Heart left ventricle (tissue), 16 donors: ENCODE results near the gene ABCC4. TPM values are rescaled to one million over a fixed set of nuclear protein-coding genes. Genes with fewer than 3 reads are reported as not detected.

Source experiments
- ATAC-seq, 4 donors: fragments of 200-7000 bp; cut with Tn5 transposase; one replicate each; pipeline ENCODE4 v1.9.1; 2020 to 2022; ENCODE audit warnings: moderate library complexity in 4 of 4, mild to moderate bottlenecking in 3 of 4, moderate number of reproducible peaks in 1 of 4
- DNase-seq, 5 donors: peaks; one replicate each; pipeline ENCODE4 v3.0.0-alpha.2; 2020
- H3K27ac ChIP-seq, 12 donors: fragments of 200-600 bp; sonication (generic) in 4 of 12; one replicate each; pipeline versions ENCODE4 v1.5.0 to v1.8.0; 2016 to 2022; ENCODE audit warnings: mild to moderate bottlenecking in 2 of 12
- H3K27me3 ChIP-seq, 9 donors: fragments of 200-600 bp; sonication (generic) in 2 of 9; one replicate each; pipeline versions ENCODE4 v1.5.1 to v1.8.0; 2016 to 2022; ENCODE audit warnings: mild to moderate bottlenecking in 3 of 9
- H3K36me3 ChIP-seq, 9 donors: fragments of 200-600 bp; sonication (generic) in 2 of 9; one replicate each; pipeline versions ENCODE4 v1.5.0 to v1.8.0; 2018 to 2022; ENCODE audit warnings: mild to moderate bottlenecking in 2 of 9
- H3K4me1 ChIP-seq, 12 donors: fragments of 200-600 bp; sonication (generic) in 4 of 12; one replicate each; pipeline versions ENCODE4 v1.5.0 to v1.8.0; 2016 to 2022; ENCODE audit warnings: mild to moderate bottlenecking in 3 of 12
- H3K4me3 ChIP-seq, 12 donors: fragments of 200-600 bp; sonication (generic) in 4 of 12; one replicate each; pipeline versions ENCODE4 v1.5.0 to v1.8.0; 2017 to 2022; ENCODE audit warnings: mild to moderate bottlenecking in 9 of 12, moderate library complexity in 4 of 12
- H3K9me3 ChIP-seq, 12 donors: fragments of 200-600 bp; sonication (generic) in 4 of 12; one replicate each; pipeline versions ENCODE4 v1.5.0 to v1.8.0; 2016 to 2022; ENCODE audit warnings: mild to moderate bottlenecking in 1 of 12
- POLR2A ChIP-seq, 2 donors: fragments of 450-650 bp; IDR thresholded peaks; one replicate each; pipeline ENCODE4 v1.6.1; 2017; ENCODE audit warnings: antibody characterized with exemption in 2 of 2, mild to moderate bottlenecking in 2 of 2, moderate library complexity in 2 of 2
- WGBS, 4 donors: extraction: QIAGEN DNeasy Blood & Tissue Kit in 2 of 4; methylation state at CpG; one replicate each; pipeline versions ENCODE4 v1.1.5 to v1.1.7; 2013 to 2018; 5-methylcytosine and 5-hydroxymethylcytosine counted together
- intact Hi-C, 10 donors: fragments of 100-400 bp; cut with DNase I; formaldehyde crosslinking; loops; one replicate each; pipeline versions ENCODE4 v1.11.1 to v1.14.2; 2022
- polyA plus RNA-seq, 2 donors: library from polyadenylated mRNA; stranded (reverse); fragments of 200-250 nt; gene quantifications; one replicate each; pipeline ENCODE4 v1.2.3, GENCODE V29; 2013
- total RNA-seq, 9 donors: library from RNA; depleted of rRNA in 2 of 9; stranded (reverse); fragments of >200 nt in 2 of 9; fragmentation: NEBNext Ultra II Directional in 3 of 9; extraction: Animal tissue kit (Norgen Biotek cat#: 25700) in 3 of 9; gene quantifications; one replicate each; pipeline versions ENCODE4 v1.1.0 to v1.2.4, GENCODE V29; 2016 to 2023
- TF ChIP-seq, protein P1 (sequence below), 12 donors: fragments of 200-600 bp; sonication (generic) in 4 of 12; IDR thresholded peaks; one replicate each; pipeline versions ENCODE4 v1.5.0 to v1.8.0; 2018 to 2022; ENCODE audit warnings: antibody characterized with exemption in 12 of 12, mild to moderate bottlenecking in 5 of 12
- donor health status: ischemic (EF 13 %, LVEDD 7.1; RV severe dilation, severe dysfunction).
- donor health status: healthy with polysubstance abuse.
- donor health status: DM: no; HTN: yes; CAD: no.
- donor health status: DM: no; HTN: no; CAD: no.
- donor health status: ischemic (EF 25% LVEDD 6.9; RV normal size, moderate dysfunction).
- donor health status: ischemic (EF 25% LVEDD 5.7; RV mildly dilated, moderate dysfunction).
- donor health status: healthy.
- donor health status: DM: yes; HTN: yes; CAD: no.
- donor health status: ischemic (EF 35%, LVEDD 5.7; RV mildly dilated, moderate dysfunction).
- donor health status: nonischemic (EF 11% LVEDD 7.7; RV severe dilation, severe dysfunction).
- donor health status: DM: yes; HTN: yes; CAD: no.
- donor health status: PGD.
- donor health status: ischemic (EF 29% LVEDD 5.4; RV normal size, mild dysfunction).
- donor health status: nonischemic (EF 23%, LVEDD 6.1; RV moderate dilation, normal function).

Gene ABCC4
- total and polyA plus RNA-seq, 11 donors = 0.69 to 9.0 (median 5.3) TPM

DNA sequence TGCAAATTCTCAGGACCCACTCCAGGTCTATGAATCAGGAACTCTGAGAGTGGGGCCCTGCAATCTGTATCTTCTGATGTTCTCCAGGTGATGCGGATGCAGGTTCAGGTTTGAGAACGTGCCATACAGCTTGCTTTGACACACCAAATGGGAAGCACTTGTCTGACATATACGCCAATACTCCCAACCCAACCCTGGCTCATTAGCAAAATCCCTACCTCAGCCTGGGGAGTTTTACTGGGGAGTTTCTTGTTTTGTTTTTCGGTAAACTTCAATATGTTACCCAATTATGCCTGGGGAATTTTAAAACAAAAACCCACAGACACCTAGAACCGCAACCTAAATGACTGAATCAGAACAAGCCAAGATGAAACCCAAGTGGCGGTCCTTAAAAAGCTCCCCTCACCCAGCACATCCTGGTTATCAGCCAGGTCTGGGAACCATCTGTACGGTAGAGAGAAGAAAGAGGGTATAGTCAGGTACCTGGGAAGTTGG is 41.2 kb downstream of the ABCC4 start:
- TF ChIP-seq, protein P1, sequence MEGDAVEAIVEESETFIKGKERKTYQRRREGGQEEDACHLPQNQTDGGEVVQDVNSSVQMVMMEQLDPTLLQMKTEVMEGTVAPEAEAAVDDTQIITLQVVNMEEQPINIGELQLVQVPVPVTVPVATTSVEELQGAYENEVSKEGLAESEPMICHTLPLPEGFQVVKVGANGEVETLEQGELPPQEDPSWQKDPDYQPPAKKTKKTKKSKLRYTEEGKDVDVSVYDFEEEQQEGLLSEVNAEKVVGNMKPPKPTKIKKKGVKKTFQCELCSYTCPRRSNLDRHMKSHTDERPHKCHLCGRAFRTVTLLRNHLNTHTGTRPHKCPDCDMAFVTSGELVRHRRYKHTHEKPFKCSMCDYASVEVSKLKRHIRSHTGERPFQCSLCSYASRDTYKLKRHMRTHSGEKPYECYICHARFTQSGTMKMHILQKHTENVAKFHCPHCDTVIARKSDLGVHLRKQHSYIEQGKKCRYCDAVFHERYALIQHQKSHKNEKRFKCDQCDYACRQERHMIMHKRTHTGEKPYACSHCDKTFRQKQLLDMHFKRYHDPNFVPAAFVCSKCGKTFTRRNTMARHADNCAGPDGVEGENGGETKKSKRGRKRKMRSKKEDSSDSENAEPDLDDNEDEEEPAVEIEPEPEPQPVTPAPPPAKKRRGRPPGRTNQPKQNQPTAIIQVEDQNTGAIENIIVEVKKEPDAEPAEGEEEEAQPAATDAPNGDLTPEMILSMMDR (IDR thresholded peaks at IDR 0.05) = no peak
- TF ChIP-seq POLR2A (IDR thresholded peaks at IDR 0.05) = no peak
- 91 to 97% (median 94%) methylated on average over 7 of the region's 7 CpGs for WGBS, 4 donors
- H3K4me1 ChIP-seq = no peaks in the 10 kb centered on the region
- intact Hi-C loops = no loop called here
- ATAC-seq (no peak), DNase-seq (no peak)
- H3K36me3 ChIP-seq = no peaks in the 10 kb centered on the region
- no peak overlapping the region for H3K27ac ChIP-seq
- no peaks in the 10 kb centered on the region for H3K9me3 ChIP-seq
- H3K4me3 ChIP-seq = no peak overlapping the region
- H3K27me3 ChIP-seq = no peaks in the 10 kb centered on the region

DNA sequence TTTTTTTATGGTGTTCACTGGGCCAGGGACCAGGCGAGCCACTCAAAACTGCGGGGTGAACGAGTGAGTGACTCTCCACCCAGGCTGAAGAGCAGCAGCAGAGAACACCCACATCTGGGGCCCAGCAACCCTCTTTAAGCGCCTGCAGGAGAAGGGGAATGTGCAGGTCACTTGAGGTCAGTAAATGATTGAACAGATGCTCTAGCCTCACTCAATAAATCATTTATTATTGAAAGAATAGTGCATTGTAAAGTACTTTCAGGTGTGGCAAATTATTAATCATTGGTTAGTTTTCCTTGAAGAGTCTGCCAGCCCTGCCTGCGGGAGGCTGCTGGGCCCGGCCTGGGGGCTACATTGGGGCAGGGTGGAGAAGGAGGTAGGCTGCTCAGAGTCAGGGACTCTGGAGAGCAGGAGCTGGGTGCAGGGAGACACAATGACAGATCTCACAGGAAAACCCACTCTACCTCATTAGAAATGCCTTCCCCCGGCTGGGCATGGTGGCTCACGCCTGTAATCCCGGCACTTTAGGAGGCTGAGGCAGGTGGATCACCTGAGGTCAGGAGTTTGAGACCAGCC is 42.5 kb downstream of the ABCC4 start:
- H3K36me3 ChIP-seq = no peaks in the 10 kb centered on the region
- no peak overlapping the region for H3K4me3 ChIP-seq
- no peak overlapping the region for H3K27ac ChIP-seq
- ATAC-seq (no peak), DNase-seq (no peak)
- H3K4me1 ChIP-seq = no peaks in the 10 kb centered on the region
- no peaks in the 10 kb centered on the region for H3K9me3 ChIP-seq
- TF ChIP-seq, protein P1 (IDR thresholded peaks at IDR 0.05) = no peak
- TF ChIP-seq POLR2A (IDR thresholded peaks at IDR 0.05) = no peak
- 91 to 94% (median 93%) methylated on average over 9 of the region's 9 CpGs for WGBS, 4 donors
- no peaks in the 10 kb centered on the region for H3K27me3 ChIP-seq
- intact Hi-C loops = no loop called here

DNA sequence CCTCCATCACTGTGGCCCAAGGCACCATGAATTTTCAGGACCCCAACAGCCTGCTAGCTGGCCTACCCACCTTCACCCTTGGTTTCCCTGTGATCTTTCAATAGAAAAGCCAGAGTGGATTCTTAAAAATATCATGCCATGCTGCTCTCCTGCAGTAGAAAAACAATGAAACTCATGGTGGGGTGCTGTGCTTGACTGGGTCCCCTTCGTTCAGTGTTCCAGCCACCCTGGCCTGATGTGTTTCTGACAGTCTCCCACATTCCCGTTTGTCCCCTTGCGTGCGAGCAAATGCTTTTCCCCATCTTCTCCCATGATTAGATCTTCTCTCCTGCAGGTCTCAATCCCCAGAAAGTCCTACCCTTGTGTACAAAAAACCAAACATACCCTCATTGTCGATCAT is 43.2 kb downstream of the ABCC4 start:
- Histone ChIP-seq H3K9me3 (no peaks in the 10 kb centered on the region), H3K27ac (no peak overlapping the region), H3K4me3 (no peak overlapping the region), H3K36me3 (no peaks in the 10 kb centered on the region), H3K4me1 (no peaks in the 10 kb centered on the region), H3K27me3 (no peaks in the 10 kb centered on the region)
- DNase-seq (no peak), ATAC-seq (no peak)
- intact Hi-C loops = no loop called here
- WGBS, 4 donors = 94 to 97% (median 96%) methylated on average over 5 of the region's 5 CpGs
- no peak for TF ChIP-seq POLR2A (IDR thresholded peaks at IDR 0.05)
- TF ChIP-seq, protein P1 (IDR thresholded peaks at IDR 0.05) = no peak

DNA sequence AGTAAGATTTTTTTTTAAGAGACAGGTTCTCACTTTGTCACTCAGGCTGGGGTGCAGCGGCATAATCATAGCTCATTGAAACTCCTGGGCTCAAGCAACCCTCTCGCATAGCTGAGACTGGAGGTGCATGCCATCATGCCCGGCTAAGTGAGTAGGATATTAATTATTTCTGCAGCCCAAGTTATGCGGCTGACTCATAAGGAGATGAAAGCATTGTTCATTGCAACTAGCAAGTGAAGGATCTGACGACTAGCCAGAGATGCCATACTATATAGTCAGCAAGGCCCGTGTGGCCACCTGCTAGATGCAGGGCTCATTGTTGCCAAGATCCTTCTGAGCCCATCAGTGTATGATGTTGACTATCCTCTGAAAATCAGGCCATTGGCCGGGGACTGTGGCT is 45.2 kb downstream of the ABCC4 start:
- no peaks in the 10 kb centered on the region for H3K27me3 ChIP-seq
- no peaks in the 10 kb centered on the region for H3K9me3 ChIP-seq
- TF ChIP-seq, protein P1 (IDR thresholded peaks at IDR 0.05) = no peak
- TF ChIP-seq POLR2A (IDR thresholded peaks at IDR 0.05) = no peak
- H3K4me3 ChIP-seq = no peak overlapping the region
- WGBS, 4 donors = 76 to 85% (median 84%) methylated on average over 7 of the region's 7 CpGs
- ATAC-seq = no peak
- DNase-seq = no peak
- no peak overlapping the region for H3K27ac ChIP-seq
- H3K36me3 ChIP-seq = no peaks in the 10 kb centered on the region
- H3K4me1 ChIP-seq = no peaks in the 10 kb centered on the region
- intact Hi-C loops = no loop called here
